ENCODE measurements around the gene TPSD1. TPM values are rescaled to one million over a fixed set of nuclear protein-coding genes. Genes with fewer than 3 reads are reported as not detected.

The TPSD1 gene
- polyA plus RNA-seq, 3 donors, result not detected

GRCh38 chr16:1206786-1207185 is 49.1 kb upstream of the TPSD1 start:
- no peaks in the 10 kb centered on the region for H3K9me3 ChIP-seq (replicated peaks in 1 of 2; ENCODE audit: control insufficient read depth in 1 of 2, insufficient read depth in 1 of 2, low read length in 2 of 2)
- no peak overlapping the region for H3K4me3 ChIP-seq (replicated peaks in 1 of 3; ENCODE audit: low read depth in 2 of 3, low read length in 3 of 3)
- no peak overlapping the region for H3K27ac ChIP-seq (ENCODE audit: low read depth in 1 of 2, low read length in 2 of 2)
- 86% methylated on average over 11 of the region's 16 CpGs for WGBS (ENCODE audit: insufficient coverage)
- no peaks in the 10 kb centered on the region for H4K20me1 ChIP-seq (ENCODE audit: insufficient read depth, low read length)
- H3K27me3 ChIP-seq (ENCODE audit: control insufficient read depth in 2 of 2, insufficient read depth in 2 of 2, low read length in 2 of 2), result no peaks in the 10 kb centered on the region
- no peak overlapping the region for H2AFZ ChIP-seq (ENCODE audit: insufficient read depth, low read depth, low read length, poor library complexity, severe bottlenecking)
- Mint-ChIP-seq H3K27ac (no peak overlapping the region), H3K27me3 (ENCODE audit: low read depth in 3 of 3) (no peaks in the 10 kb centered on the region), H3K4me3 (no peak overlapping the region), H3K4me1 (no peaks in the 10 kb centered on the region), H3K9me3 (peaks cover 0 to 3% (median 0%) of the 10 kb centered on the region in 7 donors), H3K36me3 (no peaks in the 10 kb centered on the region)
- no peak for DNase-seq
- H3K79me2 ChIP-seq (ENCODE audit: insufficient read depth, low read length), result no peaks in the 10 kb centered on the region
- no peak for TF ChIP-seq CTCF (IDR thresholded peaks at IDR 0.05)
- H3K4me1 ChIP-seq (ENCODE audit: control insufficient read depth in 1 of 2, insufficient read depth in 2 of 2, low read length in 2 of 2), result no peaks in the 10 kb centered on the region
- intact Hi-C loops (cut with micrococcal nuclease), result no loop called here
- H3K36me3 ChIP-seq (replicated peaks in 1 of 2; ENCODE audit: control insufficient read depth in 1 of 2, insufficient read depth in 2 of 2, low read length in 2 of 2), result no peaks in the 10 kb centered on the region
- no peak overlapping the region for H3K9ac ChIP-seq (ENCODE audit: insufficient read depth, low read length, poor library complexity, severe bottlenecking)
- no peak overlapping the region for H3K4me2 ChIP-seq (replicated peaks; ENCODE audit: extremely low read depth, low read length, poor library complexity, severe bottlenecking)

GRCh38 chr16:1208239-1208830 is 47.5 kb upstream of the TPSD1 start:
- no peak overlapping the region for H2AFZ ChIP-seq (ENCODE audit: insufficient read depth, low read depth, low read length, poor library complexity, severe bottlenecking)
- Mint-ChIP-seq H3K27me3 (ENCODE audit: low read depth in 3 of 3) (no peaks in the 10 kb centered on the region), H3K36me3 (no peaks in the 10 kb centered on the region), H3K4me1 (no peaks in the 10 kb centered on the region), H3K4me3 (no peak overlapping the region), H3K9me3 (no peaks in the 10 kb centered on the region), H3K27ac (no peak overlapping the region)
- no peaks in the 10 kb centered on the region for H3K4me1 ChIP-seq (ENCODE audit: control insufficient read depth in 1 of 2, insufficient read depth in 2 of 2, low read length in 2 of 2)
- H3K4me3 ChIP-seq (replicated peaks in 1 of 3; ENCODE audit: low read depth in 2 of 3, low read length in 3 of 3), result no peak overlapping the region
- no peaks in the 10 kb centered on the region for H3K79me2 ChIP-seq (ENCODE audit: insufficient read depth, low read length)
- no peaks in the 10 kb centered on the region for H4K20me1 ChIP-seq (ENCODE audit: insufficient read depth, low read length)
- H3K36me3 ChIP-seq (replicated peaks in 1 of 2; ENCODE audit: control insufficient read depth in 1 of 2, insufficient read depth in 2 of 2, low read length in 2 of 2), result no peaks in the 10 kb centered on the region
- no peak overlapping the region for H3K4me2 ChIP-seq (replicated peaks; ENCODE audit: extremely low read depth, low read length, poor library complexity, severe bottlenecking)
- DNase-seq, result no peak
- WGBS (ENCODE audit: insufficient coverage), result 64% methylated on average over 21 of the region's 22 CpGs
- no peak overlapping the region for H3K9ac ChIP-seq (ENCODE audit: insufficient read depth, low read length, poor library complexity, severe bottlenecking)
- no peak for TF ChIP-seq CTCF (IDR thresholded peaks at IDR 0.05)
- no peak overlapping the region for H3K27ac ChIP-seq (ENCODE audit: low read depth in 1 of 2, low read length in 2 of 2)
- no peaks in the 10 kb centered on the region for H3K27me3 ChIP-seq (ENCODE audit: control insufficient read depth in 2 of 2, insufficient read depth in 2 of 2, low read length in 2 of 2)
- intact Hi-C loops (cut with micrococcal nuclease), result no loop called here
- H3K9me3 ChIP-seq (replicated peaks in 1 of 2; ENCODE audit: control insufficient read depth in 1 of 2, insufficient read depth in 1 of 2, low read length in 2 of 2), result no peaks in the 10 kb centered on the region
